ENCODE results near the gene RABL6. TPM values are rescaled to one million over a fixed set of nuclear protein-coding genes. Genes with fewer than 3 reads are reported as not detected.
"Not testable (repeated sequence)": the region's sequence is repeated elsewhere in the genome, so short reads cannot be mapped to it uniquely, and the experiment has no call there.

Gene RABL6
- total and polyA plus RNA-seq, 2 donors (not counting 1 experiment from before 2014, with no cell fraction given), result 36.8 to 59.6 TPM

DNA sequence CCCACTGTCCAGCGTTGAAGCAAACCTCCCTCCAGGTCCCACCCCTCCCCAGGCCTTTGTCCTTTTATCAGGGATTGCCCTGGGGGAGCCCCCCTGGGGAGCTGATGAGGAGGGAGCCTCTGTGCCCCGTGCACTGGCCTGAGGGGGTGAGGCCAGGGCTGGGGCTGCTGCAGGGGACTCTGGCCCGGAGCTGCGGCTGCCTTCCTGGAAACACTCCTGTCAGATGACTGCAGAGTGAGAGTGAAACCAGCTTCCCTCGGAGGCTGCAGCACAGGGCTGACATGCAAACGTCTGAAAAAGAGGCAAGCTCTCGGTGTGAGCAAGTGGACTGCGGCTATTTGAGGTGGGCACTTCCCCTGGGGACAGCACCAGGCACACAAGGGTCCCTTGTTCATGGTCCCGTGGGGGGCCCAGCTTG lies 74.0 kb downstream of the RABL6 start:
- TF ChIP-seq, protein P1, sequence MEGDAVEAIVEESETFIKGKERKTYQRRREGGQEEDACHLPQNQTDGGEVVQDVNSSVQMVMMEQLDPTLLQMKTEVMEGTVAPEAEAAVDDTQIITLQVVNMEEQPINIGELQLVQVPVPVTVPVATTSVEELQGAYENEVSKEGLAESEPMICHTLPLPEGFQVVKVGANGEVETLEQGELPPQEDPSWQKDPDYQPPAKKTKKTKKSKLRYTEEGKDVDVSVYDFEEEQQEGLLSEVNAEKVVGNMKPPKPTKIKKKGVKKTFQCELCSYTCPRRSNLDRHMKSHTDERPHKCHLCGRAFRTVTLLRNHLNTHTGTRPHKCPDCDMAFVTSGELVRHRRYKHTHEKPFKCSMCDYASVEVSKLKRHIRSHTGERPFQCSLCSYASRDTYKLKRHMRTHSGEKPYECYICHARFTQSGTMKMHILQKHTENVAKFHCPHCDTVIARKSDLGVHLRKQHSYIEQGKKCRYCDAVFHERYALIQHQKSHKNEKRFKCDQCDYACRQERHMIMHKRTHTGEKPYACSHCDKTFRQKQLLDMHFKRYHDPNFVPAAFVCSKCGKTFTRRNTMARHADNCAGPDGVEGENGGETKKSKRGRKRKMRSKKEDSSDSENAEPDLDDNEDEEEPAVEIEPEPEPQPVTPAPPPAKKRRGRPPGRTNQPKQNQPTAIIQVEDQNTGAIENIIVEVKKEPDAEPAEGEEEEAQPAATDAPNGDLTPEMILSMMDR (conservative IDR thresholded peaks at IDR 0.05 in 1 of 2, IDR thresholded peaks at IDR 0.05 in 1 of 2; ENCODE audit: low read depth in 1 of 2, low read length in 2 of 2), result no peak
- no peak for TF ChIP-seq EZH2 (IDR thresholded peaks at IDR 0.05; ENCODE audit: low read length, missing control alignments)
- peak overlapping the region; percentile 45 for H3K4me2 ChIP-seq (ENCODE audit: extremely low read depth, insufficient read depth, low read length)
- no peak overlapping the region for H3K9ac ChIP-seq (ENCODE audit: insufficient read depth, low read length)
- H3K4me1 ChIP-seq (ENCODE audit: control insufficient read depth, extremely low read depth, insufficient read depth, low read length), result peaks cover 3% of the 10 kb centered on the region
- peak; percentile 12 to 28 for DNase-seq (ENCODE audit: low read depth in 2 of 2)
- no peaks in the 10 kb centered on the region for H3K27me3 ChIP-seq (ENCODE audit: control insufficient read depth, insufficient read depth, low read length)
- no peaks in the 10 kb centered on the region for H3K36me3 ChIP-seq (ENCODE audit: control insufficient read depth, insufficient read depth, low read length)
- no peaks in the 10 kb centered on the region for H3K79me2 ChIP-seq (ENCODE audit: control insufficient read depth, insufficient read depth, low read length)
- no peaks in the 10 kb centered on the region for H4K20me1 ChIP-seq (ENCODE audit: control insufficient read depth, extremely low read depth, insufficient read depth, low read length)
- H2AFZ ChIP-seq (ENCODE audit: low read length), result peak overlapping the region; percentile 2
- peak overlapping the region in 1 of 4 experiments; percentile 27 for H3K4me3 ChIP-seq (replicated peaks in 1 of 4; ENCODE audit: control extremely low read depth in 1 of 4, insufficient read depth in 1 of 4, low read depth in 3 of 4, low read length in 4 of 4)
- no peaks in the 10 kb centered on the region for H3K9me3 ChIP-seq (ENCODE audit: control insufficient read depth, insufficient read depth, low read depth, low read length)
- H3K27ac ChIP-seq (ENCODE audit: insufficient read depth, low read length), result no peak overlapping the region

DNA sequence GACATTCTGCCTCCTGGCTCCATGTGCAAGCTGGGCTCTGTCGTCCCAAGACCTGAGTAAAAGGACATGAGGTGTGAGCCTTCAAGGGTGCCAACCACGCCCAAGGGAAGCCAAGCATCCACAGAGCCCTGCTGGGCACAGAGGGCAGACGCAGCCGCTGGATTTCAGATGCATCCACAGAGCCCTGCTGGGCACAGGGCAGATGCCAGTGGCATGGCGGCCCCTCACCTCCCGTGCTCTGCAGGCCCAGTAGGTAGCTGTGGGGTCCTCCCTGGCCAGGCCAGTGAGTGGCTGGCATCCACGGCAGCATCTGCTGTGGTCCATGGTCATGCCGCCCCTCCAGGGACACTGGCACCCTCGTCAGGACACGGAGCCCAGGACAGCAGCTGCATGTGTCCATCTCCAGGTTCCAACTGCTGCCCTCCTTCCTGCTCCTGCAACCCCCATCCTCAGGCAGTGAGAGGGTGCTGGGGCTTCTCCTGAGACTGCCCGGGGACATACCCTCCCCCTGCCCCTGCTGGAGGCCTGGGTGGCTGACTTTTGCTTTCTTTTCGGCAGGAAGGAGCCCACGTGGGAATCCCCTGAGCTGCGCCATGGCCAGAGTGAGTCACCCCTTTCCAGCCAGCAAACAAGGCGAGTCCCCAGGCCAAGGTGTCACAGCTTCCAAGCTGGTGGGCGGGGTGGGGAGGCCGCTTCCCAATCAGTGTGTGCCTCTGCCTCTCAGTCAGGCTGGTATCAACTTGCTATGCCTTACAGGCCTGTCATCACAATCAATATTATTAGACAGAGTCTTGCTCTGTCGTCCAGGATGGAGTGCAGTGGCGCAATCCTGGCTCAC lies 74.6 kb downstream of the RABL6 start:
- Histone ChIP-seq H2AFZ (ENCODE audit: low read length) (peak overlapping the region; percentile 69), H3K36me3 (ENCODE audit: control insufficient read depth, insufficient read depth, low read length) (no peaks in the 10 kb centered on the region), H3K9me3 (ENCODE audit: control insufficient read depth, insufficient read depth, low read depth, low read length) (no peaks in the 10 kb centered on the region), H3K27me3 (ENCODE audit: control insufficient read depth, insufficient read depth, low read length) (no peaks in the 10 kb centered on the region), H3K4me3 (replicated peaks in 1 of 4; ENCODE audit: control extremely low read depth in 1 of 4, insufficient read depth in 1 of 4, low read depth in 3 of 4, low read length in 4 of 4) (peak overlapping the region in 1 of 4 experiments; percentile 27), H3K27ac (ENCODE audit: insufficient read depth, low read length) (peak overlapping the region; percentile 17), H3K4me1 (ENCODE audit: control insufficient read depth, extremely low read depth, insufficient read depth, low read length) (peaks cover 3% of the 10 kb centered on the region), H3K4me2 (ENCODE audit: extremely low read depth, insufficient read depth, low read length) (peak overlapping the region; percentile 28), H3K9ac (ENCODE audit: insufficient read depth, low read length) (no peak overlapping the region), H4K20me1 (ENCODE audit: control insufficient read depth, extremely low read depth, insufficient read depth, low read length) (no peaks in the 10 kb centered on the region), H3K79me2 (ENCODE audit: control insufficient read depth, insufficient read depth, low read length) (peaks cover 6% of the 10 kb centered on the region)
- no peak for TF ChIP-seq EZH2 (IDR thresholded peaks at IDR 0.05; ENCODE audit: low read length, missing control alignments)
- TF ChIP-seq, protein P1 (conservative IDR thresholded peaks at IDR 0.05 in 1 of 2, IDR thresholded peaks at IDR 0.05 in 1 of 2; ENCODE audit: low read depth in 1 of 2, low read length in 2 of 2), result no peak
- peak; percentile 64 to 76 for DNase-seq (ENCODE audit: low read depth in 2 of 2)

DNA sequence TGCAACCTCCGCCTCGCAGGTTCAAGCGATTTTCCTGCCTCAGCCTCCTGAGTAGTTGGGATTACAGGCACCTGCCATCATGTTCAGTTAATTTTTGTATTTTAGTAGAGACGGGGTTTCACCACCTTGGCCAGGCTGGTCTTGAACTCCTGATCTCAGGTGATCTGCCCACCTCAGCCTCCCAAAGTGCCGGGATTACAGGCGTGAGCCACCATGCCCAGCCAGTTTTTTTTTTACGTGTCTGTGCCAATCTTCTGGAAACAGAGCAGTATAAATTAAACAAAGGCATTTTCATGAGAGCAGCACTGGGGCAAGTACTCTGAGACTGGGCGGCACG lies 75.2 kb downstream of the RABL6 start:
- not testable (repeated sequence) for H3K4me1 ChIP-seq (ENCODE audit: control insufficient read depth, extremely low read depth, insufficient read depth, low read length); H3K27me3 ChIP-seq (ENCODE audit: control insufficient read depth, insufficient read depth, low read length); H3K9ac ChIP-seq (ENCODE audit: insufficient read depth, low read length); H3K36me3 ChIP-seq (ENCODE audit: control insufficient read depth, insufficient read depth, low read length); H3K79me2 ChIP-seq (ENCODE audit: control insufficient read depth, insufficient read depth, low read length); H2AFZ ChIP-seq (ENCODE audit: low read length); H3K9me3 ChIP-seq (ENCODE audit: control insufficient read depth, insufficient read depth, low read depth, low read length); H3K27ac ChIP-seq (ENCODE audit: insufficient read depth, low read length); H4K20me1 ChIP-seq (ENCODE audit: control insufficient read depth, extremely low read depth, insufficient read depth, low read length); H3K4me2 ChIP-seq (ENCODE audit: extremely low read depth, insufficient read depth, low read length); DNase-seq (ENCODE audit: low read depth in 2 of 2); H3K4me3 ChIP-seq (replicated peaks in 1 of 4; ENCODE audit: control extremely low read depth in 1 of 4, insufficient read depth in 1 of 4, low read depth in 3 of 4, low read length in 4 of 4)

DNA sequence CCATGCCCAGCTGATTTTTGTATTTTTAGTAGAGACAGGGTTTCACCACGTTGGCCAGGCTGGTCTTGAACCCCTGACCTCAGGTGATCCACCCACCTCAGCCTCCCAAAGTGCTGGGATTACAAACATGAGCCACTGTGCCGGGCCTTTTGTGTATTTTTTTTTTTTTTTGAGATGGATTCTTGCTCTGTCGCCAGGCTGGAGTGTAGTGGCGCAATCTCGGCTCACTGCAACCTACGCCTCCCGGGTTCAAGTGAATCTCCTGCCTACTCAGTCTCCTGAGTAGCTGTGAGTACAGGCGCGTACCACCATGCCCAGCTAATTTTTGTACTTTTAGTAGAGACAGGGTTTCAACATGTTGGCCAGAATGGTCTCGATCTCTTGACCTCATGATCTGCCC lies 75.9 kb downstream of the RABL6 start:
- not testable (repeated sequence) for DNase-seq (ENCODE audit: low read depth in 2 of 2); H3K27ac ChIP-seq (ENCODE audit: insufficient read depth, low read length); H2AFZ ChIP-seq (ENCODE audit: low read length); H3K4me3 ChIP-seq (replicated peaks in 1 of 4; ENCODE audit: control extremely low read depth in 1 of 4, insufficient read depth in 1 of 4, low read depth in 3 of 4, low read length in 4 of 4); H3K4me2 ChIP-seq (ENCODE audit: extremely low read depth, insufficient read depth, low read length); H3K9ac ChIP-seq (ENCODE audit: insufficient read depth, low read length); H3K4me1 ChIP-seq (ENCODE audit: control insufficient read depth, extremely low read depth, insufficient read depth, low read length); H3K27me3 ChIP-seq (ENCODE audit: control insufficient read depth, insufficient read depth, low read length); H3K36me3 ChIP-seq (ENCODE audit: control insufficient read depth, insufficient read depth, low read length); H4K20me1 ChIP-seq (ENCODE audit: control insufficient read depth, extremely low read depth, insufficient read depth, low read length); H3K9me3 ChIP-seq (ENCODE audit: control insufficient read depth, insufficient read depth, low read depth, low read length)
- peaks cover 12% of the 10 kb centered on the region for H3K79me2 ChIP-seq (ENCODE audit: control insufficient read depth, insufficient read depth, low read length)
